AG08396 (cell line): ENCODE data around the gene U2AF1L4.
A peak's percentile ranks its signal among the peaks of the same experiment; 100 is the strongest.

Source experiments
- DNase-seq: peaks from one replicate; pipeline ENCODE4 v3.0.0; 2012; ENCODE audit warnings: low spot score, mixed read lengths

Gene U2AF1L4

DNA sequence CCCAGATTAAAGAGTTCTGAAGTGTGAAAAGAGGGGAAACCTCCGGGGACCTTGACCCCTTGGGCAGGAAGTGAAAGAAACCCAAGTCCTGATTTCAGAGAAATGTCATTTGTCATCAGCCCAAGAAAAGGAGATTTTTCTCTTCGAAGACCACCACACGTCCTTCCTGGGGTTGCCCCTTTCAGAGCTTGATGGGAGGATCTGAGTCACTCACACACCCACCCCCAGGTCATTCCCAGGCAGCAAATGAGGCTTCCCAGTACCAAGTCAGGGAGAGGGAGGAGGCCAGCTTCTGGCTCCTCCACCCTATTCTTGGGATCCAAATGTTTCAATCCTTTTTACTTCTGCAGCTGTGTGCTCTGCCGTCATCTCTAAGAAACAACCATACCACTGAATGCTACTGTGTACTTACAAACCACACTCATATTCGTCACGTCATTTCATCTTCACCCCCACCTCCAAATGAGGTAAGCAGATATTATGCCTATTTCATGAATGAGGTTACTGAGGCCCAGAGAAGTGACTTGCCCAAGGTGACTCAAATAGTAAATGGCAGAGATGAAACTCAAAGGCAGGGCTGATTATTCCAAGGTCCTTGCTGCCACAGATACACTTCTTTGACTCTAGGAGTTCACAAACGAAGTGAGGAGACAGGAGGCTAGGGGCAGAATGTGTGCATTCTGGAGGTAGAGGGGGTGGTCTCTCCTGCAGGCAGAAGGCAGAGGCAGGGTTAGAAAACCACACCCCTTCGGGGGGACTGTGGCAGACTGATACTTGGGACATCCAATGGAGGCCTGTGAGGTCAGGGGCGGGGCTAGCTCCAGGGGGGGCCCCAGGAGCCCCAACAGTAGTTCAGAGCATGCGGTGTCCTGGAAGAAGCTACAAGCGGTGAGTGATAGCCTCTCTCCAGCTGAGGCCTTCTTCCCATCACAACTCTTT lies 32.4 kb downstream of the U2AF1L4 start:
- DNase-seq, result no peak

DNA sequence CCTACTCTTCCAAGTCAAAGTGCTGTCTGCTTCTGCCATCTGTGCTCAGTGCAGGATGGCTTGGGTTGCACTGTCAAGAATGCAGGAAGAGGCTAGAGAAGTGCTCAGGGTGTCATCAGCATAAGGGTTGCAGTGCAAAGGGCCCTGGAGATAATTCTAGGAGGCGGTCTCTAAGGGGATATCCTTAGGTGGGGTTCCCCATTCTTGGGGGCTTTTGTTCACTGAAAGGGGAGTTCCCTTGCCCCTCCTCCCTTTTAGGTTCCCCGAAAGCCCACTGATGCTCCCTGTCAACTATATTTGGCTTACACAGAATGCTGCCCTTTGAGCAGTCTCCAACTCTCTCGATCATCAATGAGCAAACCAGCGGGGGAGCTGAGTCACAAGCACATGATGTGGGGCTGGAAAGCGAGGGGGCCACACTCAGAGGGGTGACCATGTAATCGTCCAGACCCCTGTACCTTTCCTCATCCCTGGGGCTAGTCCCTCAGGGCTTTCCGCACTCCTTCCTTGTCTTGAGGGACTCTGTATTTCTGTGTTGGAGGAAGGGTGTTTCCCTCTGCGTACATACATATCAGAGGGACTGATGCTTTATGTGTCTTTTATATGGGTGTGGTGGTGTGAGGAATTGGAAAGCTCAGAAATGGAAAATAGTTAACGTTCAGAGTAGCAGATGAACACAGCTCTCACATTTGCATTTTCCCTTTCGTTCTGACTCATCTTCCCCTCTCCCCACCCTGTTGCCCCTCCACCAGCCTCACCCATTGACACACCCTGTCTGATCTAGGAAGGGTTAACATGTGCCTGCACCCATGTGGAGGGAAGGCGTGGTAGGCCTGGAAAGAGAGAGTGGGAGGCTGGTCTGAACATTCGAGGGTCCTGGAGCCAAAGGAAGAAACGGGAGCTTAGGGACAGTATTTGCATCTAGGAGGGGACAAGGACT lies 34.2 kb downstream of the U2AF1L4 start:
- no peak for DNase-seq

DNA sequence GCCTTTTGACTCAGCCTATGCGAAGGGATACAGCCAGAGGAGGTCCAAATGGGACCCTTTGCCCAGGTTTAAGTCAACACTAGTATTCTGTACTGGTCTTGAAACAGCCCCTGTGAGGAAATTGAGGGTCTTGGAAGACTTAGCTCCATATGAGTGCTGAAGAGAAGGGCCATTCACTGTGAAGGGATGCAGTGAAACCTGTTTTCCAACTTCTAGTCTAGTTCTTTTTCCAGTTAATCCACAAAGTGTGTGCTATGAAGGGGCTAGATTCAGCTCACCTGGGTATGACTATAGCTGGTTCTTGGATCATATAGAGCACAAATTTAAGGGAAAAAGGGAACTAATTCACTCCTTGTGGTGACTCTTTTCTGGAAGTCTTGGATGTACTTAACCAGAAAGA lies 36.8 kb downstream of the U2AF1L4 start:
- DNase-seq, result no peak

GRCh38 chr19:35704218-35704617 lies 41.0 kb downstream of the U2AF1L4 start, which contains the start of gene ZBTB32:
Gene ZBTB32 (plus strand): TSS chr19:35704558. CDS start chr19:35714627, 10,069 bp downstream.
- peak; percentile 87 for DNase-seq

DNA sequence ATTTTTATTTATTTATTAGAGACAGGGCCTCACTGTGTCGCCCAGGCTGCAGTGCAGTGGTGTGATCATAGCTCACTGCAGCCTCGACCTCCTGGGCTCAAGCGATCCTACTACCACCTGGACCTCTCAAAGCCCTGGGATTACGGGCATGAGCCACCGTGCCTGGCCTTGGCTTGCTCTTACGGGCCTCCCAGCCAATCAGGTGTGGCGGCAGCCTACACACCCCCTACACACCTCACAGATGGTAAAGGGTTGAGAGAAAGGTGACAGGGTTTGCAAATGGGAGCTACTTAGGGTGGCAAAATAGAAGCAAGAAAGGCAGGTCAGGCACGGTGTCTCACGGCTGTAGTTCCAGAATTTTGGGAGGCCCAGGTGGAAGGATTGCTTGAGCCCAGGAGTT lies 41.9 kb downstream of the U2AF1L4 start:
- no peak for DNase-seq

DNA sequence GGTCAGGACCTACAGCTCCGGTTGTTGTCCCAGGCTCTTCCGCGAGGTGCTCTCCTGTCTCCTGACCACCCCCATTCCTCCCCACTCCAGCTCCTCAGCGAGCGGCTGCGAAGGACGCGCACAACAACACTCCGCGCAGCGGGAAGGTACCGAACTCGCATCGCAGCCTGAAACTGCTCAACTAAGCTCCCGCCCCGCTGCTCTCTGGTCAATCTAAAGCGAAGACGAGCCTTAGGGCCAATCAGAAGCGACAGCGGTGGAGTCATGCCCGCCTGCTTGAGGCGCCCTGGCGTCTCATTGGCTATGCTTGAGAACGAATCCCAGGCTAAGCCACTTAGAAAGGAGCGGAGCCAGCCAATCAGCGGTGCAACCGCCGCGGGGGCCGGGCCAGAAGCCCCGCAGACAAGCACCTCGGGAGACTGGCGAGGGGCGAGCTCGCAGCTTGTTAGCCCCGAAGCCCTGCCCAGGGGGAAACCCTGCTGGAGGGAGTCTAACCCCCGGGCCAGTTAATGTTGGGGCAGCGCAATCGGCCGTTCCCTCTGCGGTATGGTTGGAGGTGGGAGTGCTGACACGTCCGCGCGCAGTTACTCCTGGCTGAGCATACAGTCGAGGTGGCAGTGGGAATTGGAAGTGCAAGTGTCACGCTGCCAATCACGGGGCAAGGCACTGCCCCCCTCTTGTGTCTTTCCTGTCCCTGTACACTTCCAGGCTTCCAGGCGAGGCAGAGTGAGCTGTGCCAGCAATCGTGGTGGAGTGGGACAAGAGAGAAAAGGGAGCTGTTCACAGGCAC lies 42.8 kb downstream of the U2AF1L4 start:
- DNase-seq, result peak; percentile 97

DNA sequence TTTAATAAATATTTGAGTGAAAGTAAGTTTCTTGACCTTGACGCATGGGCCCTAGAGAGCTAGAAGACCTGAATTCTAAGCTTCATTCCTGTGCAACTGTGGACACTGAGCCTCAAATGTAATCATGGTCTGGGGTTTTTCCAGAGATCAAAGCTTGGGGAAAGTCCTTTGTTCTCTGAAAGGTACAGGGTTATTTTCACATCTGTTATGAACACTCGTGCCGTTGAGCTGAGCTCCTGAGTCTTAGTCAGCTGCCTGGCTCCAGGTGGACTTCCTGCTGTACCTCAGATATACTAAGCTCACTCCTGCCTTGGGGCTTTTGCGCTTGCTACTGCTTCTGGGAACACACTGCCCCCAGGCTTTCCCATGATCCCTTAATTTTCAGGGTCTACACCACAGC lies 48.4 kb downstream of the U2AF1L4 start:
- DNase-seq, result no peak

DNA sequence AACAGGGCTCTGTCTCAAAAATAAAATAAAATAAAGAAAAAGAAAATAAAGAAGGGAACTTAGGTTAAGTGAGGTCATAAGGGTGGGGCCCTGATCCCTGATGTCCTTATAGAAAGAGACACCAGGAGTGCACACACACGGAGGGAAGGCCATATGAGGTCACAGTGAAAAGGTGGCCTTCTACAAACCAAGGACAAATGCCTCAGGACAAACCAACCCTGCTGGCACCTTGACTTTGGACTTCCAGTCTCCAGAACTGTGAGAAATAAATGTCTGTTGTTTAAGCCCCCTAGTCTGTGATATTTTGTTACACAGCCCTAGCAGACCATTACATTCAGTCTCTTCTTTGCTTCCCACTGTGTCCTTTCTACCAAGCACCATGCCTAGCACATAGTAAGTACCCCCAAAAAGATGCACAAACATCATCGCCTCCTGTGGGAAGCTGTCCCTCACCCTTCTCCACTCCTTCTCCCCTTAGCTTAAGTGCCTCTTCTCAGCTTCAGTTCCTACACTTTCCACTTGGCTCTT lies 49.3 kb downstream of the U2AF1L4 start:
- DNase-seq, result no peak

DNA sequence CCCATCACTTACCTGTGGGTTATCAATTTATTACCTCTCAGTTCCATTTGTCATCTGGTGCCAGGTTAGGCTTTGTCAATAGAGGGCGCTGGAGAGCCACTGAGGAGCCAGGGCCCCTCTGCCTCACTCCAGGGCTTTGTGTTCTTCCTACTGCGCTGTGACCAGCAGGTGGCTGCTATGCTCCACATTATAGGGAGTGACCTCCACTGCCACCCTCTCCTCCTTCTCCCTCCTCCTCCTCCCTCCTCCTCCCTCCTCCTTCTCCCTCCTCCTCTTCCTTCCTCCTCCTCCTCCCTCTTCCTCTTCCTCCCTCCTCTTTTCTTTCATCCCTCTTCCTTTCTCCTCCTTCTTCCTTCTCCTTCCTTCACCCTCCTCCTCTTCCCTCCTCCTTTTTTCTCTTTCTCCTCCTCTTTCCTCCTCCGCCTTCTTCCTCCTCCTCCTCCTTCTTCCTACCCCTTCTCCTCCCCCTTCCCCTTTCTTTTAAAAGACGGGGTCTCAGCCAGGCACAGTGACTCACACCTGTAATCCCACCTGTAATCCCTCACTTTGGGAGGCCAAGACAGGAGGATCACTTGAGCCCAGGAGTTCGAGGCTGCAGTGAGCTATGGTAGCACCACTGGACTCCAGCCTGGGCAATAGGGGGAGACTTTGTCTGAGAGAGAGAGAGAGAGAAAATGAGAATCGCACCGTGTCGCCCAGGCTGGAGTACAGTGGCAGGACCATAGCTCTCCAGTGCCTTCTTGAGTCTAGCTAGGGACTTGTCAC lies 51.2 kb downstream of the U2AF1L4 start:
- DNase-seq, result peak; percentile 88

GRCh38 chr19:35693422-35693821 lies 51.8 kb downstream of the U2AF1L4 start:
- DNase-seq, result no peak
